Activated CD8-positive, alpha-beta memory T cell treated with anti-CD3 and anti-CD28 coated beads for 36 hours (primary cell): ENCODE measurements around the gene MYO15B. TPM values are rescaled to one million over a fixed set of nuclear protein-coding genes. Genes with fewer than 3 reads are reported as not detected.
"Not testable (repeated sequence)": the region's sequence is repeated elsewhere in the genome, so short reads cannot be mapped to it uniquely, and the experiment has no call there.

Source experiments
- CTCF ChIA-PET: fragments of 350-600 bp; sonication (Branson Sonifier 250); formaldehyde crosslinking; loops from one replicate; lab custom pipeline; 2021; ENCODE audit warnings: antibody characterized with exemption; lab: Charles Lee
- POLR2A ChIA-PET: fragments of 350-600 bp; sonication (Branson Sonifier 250); formaldehyde crosslinking; loops from one replicate; lab custom pipeline; 2021; ENCODE audit warnings: antibody characterized with exemption; lab: Charles Lee
- total RNA-seq, 2 experiments: library from RNA; stranded (reverse); gene quantifications; one replicate each; pipeline ENCODE4 v1.2.3, GENCODE V29; 2021

The MYO15B gene
- total RNA-seq, 2 experiments from 2014 or later: 15.0 to 17.2 TPM

GRCh38 chr17:75593430-75593829 is 5.8 kb downstream of the MYO15B start:
- POLR2A ChIA-PET: not testable (repeated sequence)
- CTCF ChIA-PET: interaction anchor here (0.6 kb wide), 2 partner anchors 141 to 409 kb away, joined by 4 read pairs; no protein-coding TSS in a partner anchor

- ChIA-PET POLR2A (no interaction called here), CTCF (no interaction called here)
Observed at GRCh38 chr17:75594499-75595283, 7.1 kb downstream of the MYO15B start.

GRCh38 chr17:75595284-75595919 is 7.8 kb downstream of the MYO15B start:
- ChIA-PET POLR2A (no interaction called here), CTCF (no interaction called here)

GRCh38 chr17:75595920-75596313 is 8.3 kb downstream of the MYO15B start:
- ChIA-PET CTCF (interaction anchor here (1.2 kb wide), 1 partner anchor 17 kb away, joined by 3 read pairs; no protein-coding TSS in a partner anchor), POLR2A (no interaction called here)

GRCh38 chr17:75596320-75597087 is 8.9 kb downstream of the MYO15B start:
- POLR2A ChIA-PET: no interaction called here
- CTCF ChIA-PET: interaction anchor here (0.6 to 1.7 kb wide), 3 partner anchors 18 to 367 kb away, joined by 3 to 8 read pairs (median 3); partner anchors contain the start of gene SMIM5

- POLR2A ChIA-PET: no interaction called here
- CTCF ChIA-PET: interaction anchor here (0.6 to 2.4 kb wide), 22 partner anchors 8 to 152 kb away, joined by 3 to 14 read pairs (median 4); partner anchors contain the start of genes MYO15B and SMIM5
Observed at GRCh38 chr17:75601057-75601987, 13.7 kb downstream of the MYO15B start.

- ChIA-PET POLR2A (no interaction called here), CTCF (interaction anchor here (1.3 to 2.4 kb wide), 5 partner anchors 11 to 147 kb away, joined by 3 to 14 read pairs (median 6); partner anchors contain the start of gene SMIM5)
Observed at GRCh38 chr17:75602644-75603043, 15.0 kb downstream of the MYO15B start.

GRCh38 chr17:75603123-75603522 is 15.5 kb downstream of the MYO15B start:
- ChIA-PET CTCF (interaction anchor here (2.2 to 2.4 kb wide), 2 partner anchors 47 to 147 kb away, joined by 5 to 7 read pairs; no protein-coding TSS in a partner anchor), POLR2A (no interaction called here)

GRCh38 chr17:75604034-75604695 is 16.6 kb downstream of the MYO15B start:
- ChIA-PET POLR2A (no interaction called here), CTCF (interaction anchor here (0.7 kb wide), 1 partner anchor 182 kb away, joined by 3 read pairs; no protein-coding TSS in a partner anchor)

- CTCF ChIA-PET: interaction anchor here (1.0 kb wide), 1 partner anchor 27 kb away, joined by 3 read pairs; no protein-coding TSS in a partner anchor
- POLR2A ChIA-PET: no interaction called here
Observed at GRCh38 chr17:75605790-75606189, 18.2 kb downstream of the MYO15B start.

- CTCF ChIA-PET: no interaction called here
Observed at GRCh38 chr17:75607086-75607485, 19.5 kb downstream of the MYO15B start.

GRCh38 chr17:75610103-75610984 is 22.7 kb downstream of the MYO15B start:
- ChIA-PET POLR2A (interaction anchor here (0.6 kb wide), 1 partner anchor 14 kb away, joined by 3 read pairs; no protein-coding TSS in a partner anchor), CTCF (no interaction called here)

More at GRCh38 chr17:75607086-75607485, 19.5 kb downstream of the MYO15B start:
- POLR2A ChIA-PET: no interaction called here

- CTCF ChIA-PET: interaction anchor here (0.7 to 1.7 kb wide), 4 partner anchors 11 to 21 kb away, joined by 3 to 6 read pairs (median 4); partner anchors contain the start of gene SMIM5
- POLR2A ChIA-PET: no interaction called here
Observed at GRCh38 chr17:75611851-75612429, 24.3 kb downstream of the MYO15B start.

- POLR2A ChIA-PET: no interaction called here
- CTCF ChIA-PET: interaction anchor here (1.0 to 1.7 kb wide), 2 partner anchors 12 to 20 kb away, joined by 3 to 4 read pairs; partner anchors contain the start of gene SMIM5
Observed at GRCh38 chr17:75612906-75613626, 25.5 kb downstream of the MYO15B start.

- CTCF ChIA-PET: interaction anchor here (0.5 to 1.0 kb wide), 2 partner anchors 19 to 136 kb away, joined by 3 read pairs; partner anchors contain the start of gene SMIM5
Observed at GRCh38 chr17:75614006-75614405, 26.4 kb downstream of the MYO15B start.

More at GRCh38 chr17:75614006-75614405, 26.4 kb downstream of the MYO15B start:
- POLR2A ChIA-PET: no interaction called here
